Measurements from ENCODE around the gene SLC1A4. TPM values are rescaled to one million over a fixed set of nuclear protein-coding genes. Genes with fewer than 3 reads are reported as not detected.

The SLC1A4 gene
- total RNA-seq, 4 donors from 2014 or later: 4.6 to 6.9 (median 5.4) TPM

DNA sequence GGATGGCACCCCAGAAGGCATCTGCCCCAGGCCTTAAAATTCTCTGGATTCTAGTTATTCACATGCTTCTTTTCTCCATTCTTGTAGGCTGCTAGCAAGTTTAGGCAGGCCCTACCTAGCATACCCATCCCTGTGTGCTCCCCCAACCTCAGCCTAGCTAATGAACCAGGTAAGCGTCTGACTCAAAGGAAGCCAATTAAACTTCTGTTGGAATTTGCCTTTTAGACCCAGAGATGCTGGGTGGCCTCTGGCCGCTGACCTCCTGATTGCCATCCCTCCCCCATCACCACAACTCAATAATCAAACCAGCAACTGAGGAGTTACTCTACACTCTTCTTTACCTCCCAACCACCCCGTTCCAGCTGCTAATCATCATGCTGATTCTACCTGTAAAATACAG lies 48.0 kb downstream of the SLC1A4 start:
- Histone ChIP-seq H3K27ac (no peak overlapping the region), H3K9me3 (no peaks in the 10 kb centered on the region), H3K27me3 (no peaks in the 10 kb centered on the region), H3K4me1 (no peaks in the 10 kb centered on the region), H3K4me3 (replicated peaks in 1 of 3) (no peak overlapping the region), H3K36me3 (no peaks in the 10 kb centered on the region)
- TF ChIP-seq POLR2A (IDR thresholded peaks at IDR 0.05) (no peak), CTCF (IDR thresholded peaks at IDR 0.05) (no peak)
- WGBS, 2 donors: 78 to 91% methylated on average over 3 of the region's 3 CpGs
- intact Hi-C loops (cut with DNase I): no loop called here
- no peak for DNase-seq

DNA sequence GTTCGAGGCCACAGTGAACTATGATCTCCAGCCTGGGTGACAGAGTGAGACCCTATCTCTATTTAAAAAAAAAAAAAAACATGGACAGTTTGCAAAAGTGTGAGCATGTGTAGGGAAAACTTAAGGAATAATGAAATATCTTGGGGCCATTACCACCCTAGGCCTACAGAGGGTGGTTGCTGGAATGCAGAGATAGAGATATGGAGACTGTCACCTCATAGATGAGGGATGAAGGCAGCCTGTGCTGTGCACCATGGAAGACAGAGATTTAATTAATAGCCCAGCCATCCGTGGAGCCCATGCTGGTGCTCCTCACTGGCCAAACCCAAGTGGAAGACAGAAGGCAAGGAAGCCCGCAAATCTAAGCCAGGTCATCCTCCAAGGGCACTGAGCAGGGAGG lies 50.4 kb downstream of the SLC1A4 start:
- no peak for DNase-seq
- Histone ChIP-seq H3K4me1 (no peaks in the 10 kb centered on the region), H3K27ac (no peak overlapping the region), H3K36me3 (no peaks in the 10 kb centered on the region), H3K9me3 (no peaks in the 10 kb centered on the region), H3K4me3 (replicated peaks in 1 of 3) (no peak overlapping the region), H3K27me3 (no peaks in the 10 kb centered on the region)
- intact Hi-C loops (cut with DNase I): loop anchor here (2.0 kb wide), 1 partner anchor 121 kb away; no protein-coding TSS in a partner anchor
- 92 to 96% methylated on average over 3 of the region's 3 CpGs for WGBS, 2 donors
- TF ChIP-seq CTCF (IDR thresholded peaks at IDR 0.05) (no peak), POLR2A (IDR thresholded peaks at IDR 0.05) (no peak)

DNA sequence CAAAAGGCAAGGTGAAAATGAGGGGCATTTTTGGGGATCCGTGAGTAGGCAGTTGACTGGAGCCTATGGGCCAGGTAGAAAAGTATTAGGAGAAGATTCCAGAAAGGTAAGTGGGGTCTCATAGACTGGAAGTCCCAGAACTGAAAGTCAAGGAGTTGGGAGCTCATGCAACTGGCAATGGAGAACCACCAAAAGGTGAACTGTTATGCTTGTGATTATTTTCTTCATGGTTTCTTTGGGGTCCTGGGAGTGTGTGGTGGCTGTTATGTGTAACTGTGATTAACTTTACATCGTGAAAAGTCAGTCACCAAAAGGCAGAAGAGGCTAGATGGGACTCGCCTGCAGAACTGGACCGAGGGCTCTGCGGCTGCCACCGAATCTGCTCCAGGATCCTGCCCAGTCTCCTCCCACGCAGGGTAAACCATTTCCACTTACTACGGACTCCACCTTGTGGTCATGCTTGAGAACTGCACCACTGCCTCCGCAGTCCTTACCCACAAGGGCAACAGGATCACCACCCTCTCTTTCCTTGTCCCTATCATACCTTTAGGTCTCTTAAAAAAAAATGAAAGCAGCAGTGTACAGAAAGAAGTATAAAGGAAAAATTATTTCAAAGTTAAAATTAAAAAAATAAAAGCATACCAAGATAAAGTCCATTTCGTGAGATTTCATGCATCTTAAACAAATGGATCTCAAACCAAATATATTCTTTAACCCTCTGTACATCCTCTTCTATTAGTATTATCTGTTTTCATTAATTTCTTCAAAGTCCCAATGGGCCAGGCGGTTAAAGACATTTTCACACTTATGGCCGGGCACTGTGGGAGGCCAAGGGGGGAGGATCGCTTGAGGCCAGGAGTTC lies 51.4 kb downstream of the SLC1A4 start:
- Histone ChIP-seq H3K36me3 (no peaks in the 10 kb centered on the region), H3K9me3 (no peaks in the 10 kb centered on the region), H3K4me1 (no peaks in the 10 kb centered on the region), H3K27me3 (no peaks in the 10 kb centered on the region), H3K27ac (no peak overlapping the region), H3K4me3 (replicated peaks in 1 of 3) (no peak overlapping the region)
- WGBS, 2 donors: 31 to 33% methylated on average over 13 of the region's 13 CpGs
- intact Hi-C loops (cut with DNase I): loop anchor here (2.0 kb wide), 1 partner anchor 122 kb away; no protein-coding TSS in a partner anchor
- TF ChIP-seq CTCF (IDR thresholded peaks at IDR 0.05) (peak; percentile 80 to 96 (median 92)), POLR2A (IDR thresholded peaks at IDR 0.05) (no peak)
- peak; percentile 86 for DNase-seq

GRCh38 chr2:65043001-65043400 lies 53.8 kb downstream of the SLC1A4 start:
- no peaks in the 10 kb centered on the region for H3K27me3 ChIP-seq
- no peaks in the 10 kb centered on the region for H3K36me3 ChIP-seq
- no peak for TF ChIP-seq POLR2A (IDR thresholded peaks at IDR 0.05)
- TF ChIP-seq CTCF (IDR thresholded peaks at IDR 0.05): no peak
- no peak for DNase-seq
- 67 to 77% methylated on average over 2 of the region's 2 CpGs for WGBS, 2 donors
- H3K27ac ChIP-seq: peak overlapping the region in 1 of 3 donors; percentile 28
- H3K9me3 ChIP-seq: no peaks in the 10 kb centered on the region
- H3K4me3 ChIP-seq (replicated peaks in 1 of 3): no peak overlapping the region
- intact Hi-C loops (cut with DNase I): no loop called here
- H3K4me1 ChIP-seq: no peaks in the 10 kb centered on the region

DNA sequence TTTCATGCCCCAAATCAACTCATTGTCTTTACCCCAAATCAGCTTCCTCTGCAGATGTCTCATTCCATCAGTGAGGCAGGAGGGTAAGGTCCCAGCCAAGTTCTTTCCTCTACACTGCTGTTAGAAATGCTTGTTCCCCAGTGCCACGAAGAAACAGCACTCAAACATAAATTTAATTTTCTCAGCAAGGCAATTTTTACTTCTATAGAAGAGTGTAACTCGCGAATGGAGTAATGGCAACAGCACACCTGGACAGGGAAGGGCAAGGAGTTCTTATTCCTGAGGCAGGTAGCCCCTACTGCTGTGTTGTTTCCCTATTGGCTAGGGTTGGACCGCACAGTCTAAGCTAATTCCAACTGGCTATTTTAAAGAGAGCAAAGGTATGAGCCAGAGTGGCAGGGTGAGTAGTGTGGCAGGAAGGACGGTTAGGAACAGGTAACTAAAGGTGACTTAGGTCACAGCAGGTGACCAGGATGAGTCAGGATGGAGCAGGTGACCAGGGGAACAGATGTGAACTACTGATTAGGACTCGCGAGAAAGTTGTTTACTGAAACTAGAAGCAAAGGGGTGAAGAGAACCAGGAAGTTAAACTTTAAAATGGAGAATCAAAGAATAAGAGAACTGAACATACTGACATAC lies 55.0 kb downstream of the SLC1A4 start:
- H3K9me3 ChIP-seq: no peaks in the 10 kb centered on the region
- TF ChIP-seq POLR2A (IDR thresholded peaks at IDR 0.05): no peak
- TF ChIP-seq CTCF (IDR thresholded peaks at IDR 0.05): no peak
- DNase-seq: no peak
- no peak overlapping the region for H3K27ac ChIP-seq
- WGBS, 2 donors: 94% methylated on average over 7 of the region's 7 CpGs
- H3K4me3 ChIP-seq (replicated peaks in 1 of 3): no peak overlapping the region
- intact Hi-C loops (cut with DNase I): no loop called here
- no peaks in the 10 kb centered on the region for H3K36me3 ChIP-seq
- no peaks in the 10 kb centered on the region for H3K4me1 ChIP-seq
- H3K27me3 ChIP-seq: no peaks in the 10 kb centered on the region

Measured in thyroid gland (tissue), 4 donors.